M059J (cell line): ENCODE data around the gene PCDH9. TPM values are rescaled to one million over a fixed set of nuclear protein-coding genes. Genes with fewer than 3 reads are reported as not detected.

Experiments
- DNase-seq: peaks from one replicate; pipeline ENCODE4 v3.0.0-alpha.2; 2012; ENCODE audit warnings: low read depth
- total RNA-seq: library from RNA; depleted of rRNA; stranded (reverse); fragments of >200 nt; shearing (Covaris generic); gene quantifications from 2 replicates; pipeline ENCODE4 v1.2.3, GENCODE V29; 2014; rRNA removed

Gene PCDH9
- total RNA-seq: 0.05 TPM in 1 of 2 replicates, not detected in the other

- DNase-seq: no peak
These were observed at the start of gene PCDH9 for GRCh38 chr13:67229481-67230403. PCDH9 (minus strand) TSS chr13:67230336; CDS start chr13:67228440, 1,896 bp downstream.

- DNase-seq: no peak
These were observed 48.1 kb upstream of the PCDH9 start for GRCh38 chr13:67278235-67278634.

- DNase-seq: no peak
These were observed 47.4 kb upstream of the PCDH9 start for GRCh38 chr13:67277581-67277980.

GRCh38 chr13:67275351-67275960, 45.3 kb upstream of the PCDH9 start:
- DNase-seq: no peak

- no peak for DNase-seq
These were observed 42.9 kb upstream of the PCDH9 start for GRCh38 chr13:67273001-67273400.

- DNase-seq: peak; percentile 2
These were observed 37.0 kb upstream of the PCDH9 start for GRCh38 chr13:67267136-67267535.

GRCh38 chr13:67259208-67259607, 29.1 kb upstream of the PCDH9 start:
- DNase-seq: no peak

GRCh38 chr13:67258482-67258881, 28.3 kb upstream of the PCDH9 start:
- DNase-seq: no peak

GRCh38 chr13:67238861-67239260, 8.7 kb upstream of the PCDH9 start:
- DNase-seq: no peak

GRCh38 chr13:67238277-67238859, 8.2 kb upstream of the PCDH9 start:
- peak; percentile 10 for DNase-seq

GRCh38 chr13:67235265-67235664, 5.1 kb upstream of the PCDH9 start:
- no peak for DNase-seq

- DNase-seq: no peak
These were observed 2.2 kb upstream of the PCDH9 start for GRCh38 chr13:67232384-67232783.

- DNase-seq: no peak
These were observed 1.3 kb upstream of the PCDH9 start for GRCh38 chr13:67231289-67232000.

GRCh38 chr13:67230404-67231288, 510 bp upstream of the PCDH9 start:
- DNase-seq: peak; percentile 80

GRCh38 chr13:67228916-67229315, 1.2 kb downstream of the PCDH9 start:
- DNase-seq: no peak

- DNase-seq: no peak
These were observed 2.1 kb downstream of the PCDH9 start for GRCh38 chr13:67228031-67228430.

- no peak for DNase-seq
These were observed 2.8 kb downstream of the PCDH9 start for GRCh38 chr13:67227131-67227983.

GRCh38 chr13:67226696-67227095, 3.4 kb downstream of the PCDH9 start:
- DNase-seq: no peak

- DNase-seq: no peak
These were observed 4.6 kb downstream of the PCDH9 start for GRCh38 chr13:67225252-67226159.
